ENCODE results near the gene OR10Z1.

Gene OR10Z1

GRCh38 chr1:158604968-158605367 lies at the start of gene OR10Z1:
Gene OR10Z1 (plus strand): TSS chr1:158605268. CDS start chr1:158606439, 1,171 bp downstream.
- DNase-seq, result no peak

DNA sequence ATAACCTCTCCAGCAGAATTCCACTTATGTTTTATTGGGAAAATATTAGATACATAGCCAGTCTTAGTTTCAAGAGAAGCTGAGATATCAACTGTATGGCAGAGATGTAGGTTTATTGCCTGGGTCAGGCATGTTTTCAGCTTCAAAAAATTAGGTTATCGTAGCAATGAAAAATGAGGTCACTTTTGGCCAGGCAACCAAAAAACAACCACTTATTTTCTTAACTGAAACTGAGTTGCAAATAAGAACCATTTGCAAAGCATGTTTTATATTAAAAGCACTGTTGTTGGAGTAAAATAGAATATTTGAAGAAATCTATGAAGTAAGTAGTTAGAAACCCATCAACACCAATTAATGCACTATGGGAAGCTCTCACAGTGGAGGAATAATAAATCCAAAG lies 45.4 kb upstream of the OR10Z1 start:
- DNase-seq, result no peak

- peak; percentile 1 for DNase-seq
Measured at GRCh38 chr1:158563853-158564252, 41.2 kb upstream of the OR10Z1 start.

- DNase-seq, result no peak
Measured at GRCh38 chr1:158564608-158565007, 40.5 kb upstream of the OR10Z1 start.

GRCh38 chr1:158570480-158570879 lies 34.6 kb upstream of the OR10Z1 start, which contains the start of gene OR6P1:
Gene OR6P1 (minus strand): TSS chr1:158570580. CDS start chr1:158563604, 6,976 bp downstream.
- DNase-seq, result no peak

- no peak for DNase-seq
Measured at GRCh38 chr1:158572226-158572625, 32.8 kb upstream of the OR10Z1 start.

GRCh38 chr1:158577561-158577960 lies 27.5 kb upstream of the OR10Z1 start:
- DNase-seq, result no peak

- DNase-seq, result no peak
Measured at GRCh38 chr1:158579733-158580132, 25.3 kb upstream of the OR10Z1 start, which contains the start of gene OR10X1. Gene OR10X1 (minus strand): TSS chr1:158579899. CDS start chr1:158579899, 0 bp downstream.

- DNase-seq, result no peak
Measured at GRCh38 chr1:158583962-158584361, 21.1 kb upstream of the OR10Z1 start.

DNA sequence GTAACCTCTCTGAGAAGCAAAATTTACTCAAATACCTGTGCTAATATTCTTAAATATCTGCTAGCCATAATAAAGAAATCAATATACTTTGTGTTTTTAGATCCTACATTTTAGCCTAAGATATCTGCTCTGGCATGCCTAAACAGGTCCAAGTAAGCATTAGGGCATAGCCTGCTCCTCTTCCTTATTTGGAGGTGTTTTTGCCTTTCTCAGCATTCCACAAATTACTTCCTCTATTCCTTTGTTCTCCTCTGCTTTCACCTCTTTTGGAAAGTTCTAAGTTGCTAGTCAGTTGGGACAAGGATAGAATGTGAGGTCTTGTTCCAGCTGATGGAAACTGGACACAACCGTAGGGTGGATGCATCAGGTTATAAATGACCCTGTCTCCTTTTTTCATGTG lies 18.1 kb upstream of the OR10Z1 start:
- no peak for DNase-seq

DNA sequence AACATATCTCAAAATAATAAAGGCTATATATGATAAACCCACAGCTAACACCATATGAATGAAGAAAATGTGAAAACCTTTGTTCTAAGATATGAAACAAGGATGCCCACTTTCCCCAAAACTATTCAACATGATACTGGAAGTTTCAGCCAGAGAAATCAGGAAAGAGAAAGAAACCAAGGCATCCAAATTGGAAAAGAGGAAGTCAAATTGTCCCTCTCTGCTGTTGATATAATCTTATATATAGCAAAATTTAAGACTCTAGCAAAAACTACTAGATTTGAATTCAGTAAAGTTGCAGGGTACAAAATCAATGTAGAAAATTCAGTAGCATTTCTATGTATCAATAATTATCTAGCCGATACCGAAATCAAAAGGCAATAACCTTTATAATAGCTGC lies 4.3 kb upstream of the OR10Z1 start:
- no peak for DNase-seq

GRCh38 chr1:158607296-158607695 lies 2.2 kb downstream of the OR10Z1 start:
- DNase-seq, result no peak

DNA sequence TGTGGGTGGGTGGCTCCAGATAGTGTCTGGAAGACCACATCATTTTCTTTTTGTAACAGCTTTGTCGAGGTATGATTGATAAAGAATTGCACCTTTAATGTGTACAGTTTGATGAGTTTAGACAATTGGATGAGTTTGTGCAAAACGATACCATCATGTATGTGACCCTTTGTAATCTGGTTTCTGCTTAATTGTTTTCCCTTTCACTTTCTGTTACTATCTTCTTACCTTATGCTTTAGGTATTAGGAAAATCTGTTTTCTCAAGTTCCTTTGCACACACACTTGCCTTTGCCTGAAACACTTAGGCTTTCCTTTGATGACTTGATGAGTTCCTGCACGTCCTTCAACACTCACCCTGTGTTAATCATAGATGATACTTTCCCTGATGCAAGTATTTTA lies 6.8 kb downstream of the OR10Z1 start:
- DNase-seq, result no peak

- no peak for DNase-seq
Measured at GRCh38 chr1:158613764-158614163, 8.7 kb downstream of the OR10Z1 start.

GRCh38 chr1:158638146-158638545 lies 33.1 kb downstream of the OR10Z1 start:
- DNase-seq, result no peak

DNA sequence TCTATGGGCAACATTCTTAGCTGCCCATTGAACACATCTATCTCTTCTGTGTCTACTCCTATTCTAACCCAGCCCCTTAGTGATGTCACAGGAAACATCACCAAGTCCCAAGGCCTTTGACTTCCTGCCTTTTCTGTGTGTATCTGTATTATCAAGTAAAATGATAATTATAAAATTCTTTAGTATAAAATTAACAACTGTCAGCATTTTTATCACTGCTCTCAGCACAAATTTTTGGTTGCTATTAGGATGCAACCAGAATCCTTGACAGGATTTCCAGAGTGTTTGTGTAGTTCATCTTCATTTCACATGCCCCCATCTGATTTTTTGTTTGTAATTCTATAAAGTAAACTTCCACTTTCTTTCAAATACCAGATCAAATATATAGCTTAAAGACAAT lies 33.8 kb downstream of the OR10Z1 start:
- DNase-seq, result no peak

DNA sequence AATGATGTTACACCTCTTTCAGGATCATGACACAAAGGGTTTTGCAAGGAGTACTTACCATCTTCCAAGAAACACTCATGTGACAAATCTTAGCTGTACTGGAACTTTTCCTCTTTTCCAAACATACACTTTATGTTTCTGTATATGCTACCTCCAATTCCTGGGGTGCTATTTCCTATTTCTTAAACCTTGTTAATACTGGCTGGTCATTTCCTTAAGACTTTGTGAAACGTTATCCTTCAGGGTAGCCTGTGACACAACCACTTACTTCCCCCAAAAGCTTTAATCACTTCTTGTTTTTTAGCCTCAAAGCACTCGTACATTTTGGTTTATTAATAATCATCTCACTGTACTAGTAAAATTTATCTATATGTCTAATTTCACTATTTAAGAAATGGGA lies 39.4 kb downstream of the OR10Z1 start:
- DNase-seq, result no peak

DNA sequence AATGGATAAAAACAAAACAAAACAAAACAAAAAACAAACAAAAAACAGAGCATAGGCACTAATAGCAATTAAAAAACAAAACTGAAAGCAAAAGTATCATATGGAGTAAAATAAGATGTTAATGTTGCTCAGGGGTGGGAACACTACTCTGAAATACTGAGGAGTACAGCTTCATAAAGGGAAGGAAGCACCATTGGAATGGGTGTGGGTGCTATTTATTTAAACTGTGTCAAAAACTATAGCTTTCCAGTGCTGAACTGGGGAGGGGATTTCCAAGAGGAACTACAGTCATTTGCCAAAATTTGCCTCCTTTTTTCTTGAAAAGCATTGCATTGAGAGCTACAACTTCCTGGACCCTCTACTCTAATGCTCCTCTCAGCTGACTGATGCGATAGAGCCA lies 41.4 kb downstream of the OR10Z1 start:
- no peak for DNase-seq

DNA sequence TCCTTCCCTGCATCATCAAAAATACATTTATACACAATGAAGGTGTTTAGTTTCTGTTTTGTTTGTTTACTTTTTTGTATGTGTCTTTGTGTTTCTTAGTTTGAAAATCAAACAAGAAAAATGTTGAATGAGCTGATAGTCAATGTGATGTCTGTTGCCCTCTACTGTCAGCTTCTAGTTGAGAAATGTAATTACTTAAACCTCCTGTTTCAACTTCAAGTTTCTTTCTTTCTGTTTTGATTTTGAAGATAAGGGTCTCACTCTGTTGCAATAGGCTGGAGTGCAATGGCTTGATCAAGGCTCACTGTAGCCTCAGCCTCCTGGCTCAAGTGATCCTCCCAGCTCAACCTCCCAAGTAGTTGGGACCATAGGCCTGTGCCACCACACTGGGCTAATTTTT lies 44.0 kb downstream of the OR10Z1 start:
- no peak for DNase-seq

- DNase-seq, result no peak
Measured at GRCh38 chr1:158652721-158653334, 47.8 kb downstream of the OR10Z1 start.

DNA sequence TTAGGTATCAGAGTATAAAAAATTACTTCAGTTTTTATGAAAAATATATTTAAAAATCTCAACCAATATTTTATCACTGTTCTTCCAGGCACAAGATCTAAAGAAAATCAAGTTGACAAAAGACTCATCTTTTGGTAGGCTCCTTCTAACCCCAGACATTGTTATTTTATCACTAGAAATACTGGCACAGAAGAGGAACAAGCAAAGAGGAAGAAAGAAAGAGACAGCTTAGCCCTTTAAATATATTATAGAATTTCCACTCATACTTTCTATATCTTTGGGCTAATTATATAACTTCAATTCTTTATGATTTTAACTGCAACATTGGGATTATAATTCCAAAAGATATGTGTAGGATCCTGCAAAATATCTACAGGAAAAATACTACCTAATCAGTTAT lies 49.0 kb downstream of the OR10Z1 start:
- no peak for DNase-seq

DNA sequence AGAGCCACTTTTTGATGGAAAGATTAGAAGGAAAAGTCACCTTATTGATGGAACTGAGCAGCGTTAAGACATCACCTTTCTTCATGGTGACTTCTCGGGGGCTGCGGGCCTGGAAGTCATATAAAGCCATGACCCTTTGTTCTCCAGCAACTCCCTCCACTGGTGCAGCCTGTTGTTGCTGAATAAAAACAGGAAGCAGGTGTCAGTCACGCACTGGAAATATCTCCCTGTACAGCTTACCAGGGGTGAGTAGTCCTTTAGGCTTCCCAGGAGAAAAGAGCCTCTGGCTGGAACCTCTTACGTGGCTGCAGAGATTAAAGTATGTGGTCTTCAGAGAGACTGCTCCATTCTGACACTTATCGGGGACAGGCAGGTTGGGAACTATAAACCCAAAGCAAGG lies 49.5 kb downstream of the OR10Z1 start:
- DNase-seq, result no peak
